Measurements from ENCODE around the gene PRPF18. TPM values are rescaled to one million over a fixed set of nuclear protein-coding genes. Genes with fewer than 3 reads are reported as not detected.

Gene PRPF18
- polyA plus RNA-seq, 1 donor from 2014 or later = 56.7 TPM

GRCh38 chr10:13674645-13675588, 88.2 kb downstream of the PRPF18 start:
- H3K36me3 ChIP-seq (ENCODE audit: insufficient read depth, low read length) = no peaks in the 10 kb centered on the region
- H3K9me2 ChIP-seq (ENCODE audit: insufficient read depth, low read length) = no peaks in the 10 kb centered on the region
- no peaks in the 10 kb centered on the region for H3F3A ChIP-seq (ENCODE audit: insufficient read depth, low read length, poor library complexity, severe bottlenecking)
- no peak overlapping the region for H3K27ac ChIP-seq (ENCODE audit: low read length)
- TF ChIP-seq EP300 (conservative IDR thresholded peaks at IDR 0.05; ENCODE audit: poor library complexity, severe bottlenecking) (no peak), CTCF (IDR thresholded peaks at IDR 0.05; ENCODE audit: poor library complexity, severe bottlenecking) (no peak), EZH2 (IDR thresholded peaks at IDR 0.05; ENCODE audit: borderline replicate concordance, insufficient read depth, low read length, poor library complexity, severe bottlenecking) (no peak), SMC3 (conservative IDR thresholded peaks at IDR 0.05; ENCODE audit: poor library complexity) (no peak), TAF1 (IDR thresholded peaks at IDR 0.05; ENCODE audit: low read depth) (no peak), POLR2AphosphoS5 (IDR thresholded peaks at IDR 0.05) (no peak), RAD21 (conservative IDR thresholded peaks at IDR 0.05) (no peak), MXI1 (conservative IDR thresholded peaks at IDR 0.05; ENCODE audit: poor library complexity, severe bottlenecking) (no peak), REST (IDR thresholded peaks at IDR 0.05; ENCODE audit: borderline replicate concordance) (no peak)
- no peak overlapping the region for H3K4me3 ChIP-seq (ENCODE audit: low read length)
- H4K20me1 ChIP-seq (ENCODE audit: insufficient read depth) = no peaks in the 10 kb centered on the region
- no peaks in the 10 kb centered on the region for H3K9me3 ChIP-seq (ENCODE audit: low read length)
- no peaks in the 10 kb centered on the region for H3K79me2 ChIP-seq (replicated peaks; ENCODE audit: insufficient read depth, low read length)
- H3K9ac ChIP-seq (ENCODE audit: low read length) = no peak overlapping the region
- H3K4me2 ChIP-seq (ENCODE audit: low read length) = no peak overlapping the region
- H3K27me3 ChIP-seq (ENCODE audit: insufficient read depth, low read depth, low read length) = no peaks in the 10 kb centered on the region
- H2AFZ ChIP-seq (ENCODE audit: low read depth, low read length) = no peak overlapping the region

GRCh38 chr10:13678101-13678843, 91.5 kb downstream of the PRPF18 start:
- no peak overlapping the region for H3K4me2 ChIP-seq (ENCODE audit: low read length)
- no peaks in the 10 kb centered on the region for H3K36me3 ChIP-seq (ENCODE audit: insufficient read depth, low read length)
- TF ChIP-seq REST (IDR thresholded peaks at IDR 0.05; ENCODE audit: borderline replicate concordance) (no peak), EZH2 (IDR thresholded peaks at IDR 0.05; ENCODE audit: borderline replicate concordance, insufficient read depth, low read length, poor library complexity, severe bottlenecking) (no peak), CTCF (IDR thresholded peaks at IDR 0.05; ENCODE audit: poor library complexity, severe bottlenecking) (no peak), TAF1 (IDR thresholded peaks at IDR 0.05; ENCODE audit: low read depth) (no peak), MXI1 (conservative IDR thresholded peaks at IDR 0.05; ENCODE audit: poor library complexity, severe bottlenecking) (no peak), RAD21 (conservative IDR thresholded peaks at IDR 0.05) (no peak), SMC3 (conservative IDR thresholded peaks at IDR 0.05; ENCODE audit: poor library complexity) (no peak), EP300 (conservative IDR thresholded peaks at IDR 0.05; ENCODE audit: poor library complexity, severe bottlenecking) (no peak), POLR2AphosphoS5 (IDR thresholded peaks at IDR 0.05) (no peak)
- no peaks in the 10 kb centered on the region for H4K20me1 ChIP-seq (ENCODE audit: insufficient read depth)
- no peak overlapping the region for H3K27ac ChIP-seq (ENCODE audit: low read length)
- H3K79me2 ChIP-seq (replicated peaks; ENCODE audit: insufficient read depth, low read length) = no peaks in the 10 kb centered on the region
- H3K9me3 ChIP-seq (ENCODE audit: low read length) = no peaks in the 10 kb centered on the region
- H3K9me2 ChIP-seq (ENCODE audit: insufficient read depth, low read length) = no peaks in the 10 kb centered on the region
- H3K27me3 ChIP-seq (ENCODE audit: insufficient read depth, low read depth, low read length) = no peaks in the 10 kb centered on the region
- no peak overlapping the region for H2AFZ ChIP-seq (ENCODE audit: low read depth, low read length)
- H3F3A ChIP-seq (ENCODE audit: insufficient read depth, low read length, poor library complexity, severe bottlenecking) = no peaks in the 10 kb centered on the region
- no peak overlapping the region for H3K4me3 ChIP-seq (ENCODE audit: low read length)
- no peak overlapping the region for H3K9ac ChIP-seq (ENCODE audit: low read length)
